Embryonic facial prominence (tissue), 1 donor: ENCODE measurements around the gene NDST1.

Source experiments
- DNase-seq: peaks from one replicate; pipeline ENCODE4 v3.0.0-alpha.2; 2016; ENCODE audit errors: extremely low spot score

NDST1 gene

DNA sequence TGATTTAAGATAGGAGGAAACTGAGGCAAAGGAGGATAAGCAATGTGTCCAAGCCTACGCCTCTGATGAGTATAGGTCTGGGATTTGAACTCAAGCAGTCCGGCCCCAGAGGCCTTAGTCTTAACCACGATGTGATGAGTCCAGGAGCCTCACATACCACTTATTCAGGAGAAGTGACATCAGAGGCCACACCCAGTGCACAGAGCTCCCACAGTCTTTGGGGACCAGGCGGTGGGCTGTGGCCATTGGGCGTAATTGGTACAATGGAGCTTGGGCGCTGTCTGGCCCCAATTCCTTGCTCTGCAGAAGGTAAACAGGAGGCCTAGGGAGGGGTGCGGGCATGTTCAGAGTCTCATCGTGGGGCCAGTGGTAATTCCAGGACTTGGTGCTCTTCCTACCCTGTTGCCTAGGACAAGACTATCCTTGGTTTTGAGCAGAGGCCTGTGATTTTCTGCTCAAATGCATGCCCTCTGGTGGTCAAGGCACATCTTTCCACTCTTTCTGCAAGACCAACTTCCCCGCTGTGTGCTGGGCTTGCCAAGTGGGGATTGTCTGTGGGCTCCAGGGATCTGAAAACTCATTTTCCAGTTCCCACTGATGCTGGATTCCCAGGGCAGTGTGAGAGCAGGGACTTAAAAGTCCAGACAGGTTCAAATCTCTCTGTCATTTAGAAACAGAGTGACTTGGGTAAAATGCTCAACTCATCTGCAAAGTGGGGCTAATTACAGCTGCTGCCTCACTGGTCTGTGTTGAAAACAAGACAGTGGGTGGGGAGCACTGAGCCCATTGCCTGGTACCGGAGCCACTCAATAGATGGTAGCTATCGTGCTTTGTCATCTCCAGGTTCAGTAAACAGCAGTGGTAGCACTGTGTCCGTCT is 15.8 kb downstream of the NDST1 start:
- no peak for DNase-seq

DNA sequence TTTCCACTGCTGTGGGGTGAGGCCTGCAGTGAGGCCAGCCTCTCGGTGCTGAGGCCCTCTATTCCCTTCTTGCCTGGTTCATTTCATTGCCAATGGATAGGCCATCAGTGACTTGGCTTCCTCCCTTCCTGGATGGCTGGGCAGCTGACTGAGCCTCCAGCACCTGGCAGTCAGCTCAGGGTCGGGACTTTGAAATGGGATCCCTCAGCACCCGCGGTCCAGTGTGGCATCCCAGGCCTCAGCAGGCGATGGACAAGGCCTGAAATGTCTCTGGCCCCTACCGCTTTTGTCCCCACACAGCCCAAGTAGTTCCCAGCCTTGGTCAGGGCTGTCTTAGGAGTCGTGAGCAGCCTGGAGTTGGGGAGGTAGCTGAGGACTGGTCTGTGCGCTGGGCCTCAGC is 17.2 kb downstream of the NDST1 start:
- DNase-seq = no peak

DNA sequence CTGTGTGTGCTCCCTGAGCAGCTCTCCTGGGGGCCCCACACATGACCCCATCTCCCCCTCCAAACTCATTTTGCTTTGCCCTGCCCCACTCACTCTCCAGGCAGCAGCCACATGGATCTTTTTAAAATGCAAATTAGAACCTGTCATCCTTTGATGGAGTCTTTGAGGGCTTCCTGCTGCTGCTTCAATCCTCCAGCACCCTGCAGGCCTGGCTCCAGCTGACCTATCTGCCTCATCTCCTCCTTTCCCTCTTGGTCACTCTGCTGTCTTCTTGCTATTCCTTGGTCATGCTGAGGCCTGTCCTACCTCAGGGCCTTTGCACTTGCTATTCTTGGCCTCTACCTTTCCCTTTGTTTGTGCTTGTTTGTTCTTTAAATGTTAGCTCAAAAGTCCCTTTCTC is 17.9 kb downstream of the NDST1 start:
- DNase-seq = no peak

DNA sequence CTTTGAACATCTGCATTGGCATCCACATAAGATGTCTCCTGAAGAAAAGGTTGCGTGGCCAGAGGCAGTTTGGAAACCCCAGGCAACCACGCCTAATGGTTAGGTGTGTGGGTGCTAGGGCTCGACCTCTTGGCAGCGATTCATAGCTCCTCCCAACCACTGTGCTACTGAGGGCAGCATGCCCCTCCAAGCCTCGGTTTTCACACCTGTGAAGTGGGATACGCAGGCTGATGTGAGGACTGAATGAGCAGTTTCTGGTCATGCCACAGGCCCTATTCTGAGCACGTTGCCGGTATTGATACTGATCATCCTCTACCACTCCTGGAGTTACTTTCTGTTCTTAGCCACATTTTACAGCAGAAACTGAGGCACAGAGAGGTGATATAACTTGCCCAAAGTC is 19.1 kb downstream of the NDST1 start:
- no peak for DNase-seq

DNA sequence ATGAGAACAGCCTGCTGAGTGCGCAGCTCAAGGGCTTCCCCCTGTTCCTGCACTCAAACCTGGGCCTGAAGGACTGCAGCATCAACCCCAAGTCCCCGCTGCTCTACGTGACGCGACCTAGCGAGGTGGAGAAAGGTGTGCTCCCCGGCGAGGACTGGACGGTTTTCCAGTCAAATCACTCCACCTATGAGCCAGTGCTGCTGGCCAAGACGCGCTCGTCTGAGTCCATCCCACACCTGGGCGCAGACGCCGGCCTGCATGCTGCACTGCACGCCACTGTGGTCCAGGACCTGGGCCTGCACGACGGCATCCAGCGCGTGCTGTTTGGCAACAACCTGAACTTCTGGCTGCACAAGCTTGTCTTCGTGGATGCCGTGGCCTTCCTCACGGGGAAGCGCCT is 19.9 kb downstream of the NDST1 start:
- no peak for DNase-seq

DNA sequence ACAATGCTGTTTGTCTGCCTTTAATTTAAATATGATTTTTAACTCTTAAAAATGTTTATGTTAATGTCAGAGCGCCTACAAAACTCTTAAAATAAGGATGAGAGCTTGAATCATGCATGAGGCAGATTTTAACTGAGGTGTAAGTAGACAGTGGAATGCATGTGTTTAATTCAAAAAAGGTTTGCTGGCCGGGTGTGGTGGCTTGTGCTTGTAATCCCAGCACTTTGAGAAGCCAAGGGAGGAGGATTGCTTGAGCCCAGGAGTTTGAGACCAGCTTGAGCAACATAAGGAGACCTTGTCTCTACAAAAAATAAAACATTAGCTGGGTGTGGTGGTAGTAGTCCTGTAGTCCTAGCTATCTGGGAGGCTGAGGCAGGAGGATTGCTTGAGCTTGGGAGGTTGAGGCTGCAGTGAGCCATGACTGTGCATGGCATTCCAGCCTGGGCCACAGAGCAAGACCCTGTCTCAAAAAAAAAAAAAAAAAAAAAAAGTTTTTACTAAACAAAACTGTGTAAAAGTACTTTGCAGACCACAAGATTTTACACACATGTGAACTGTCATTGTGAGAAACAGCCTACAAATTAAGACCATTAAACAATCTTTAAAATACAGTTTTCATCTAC is 21.1 kb downstream of the NDST1 start:
- DNase-seq = no peak

DNA sequence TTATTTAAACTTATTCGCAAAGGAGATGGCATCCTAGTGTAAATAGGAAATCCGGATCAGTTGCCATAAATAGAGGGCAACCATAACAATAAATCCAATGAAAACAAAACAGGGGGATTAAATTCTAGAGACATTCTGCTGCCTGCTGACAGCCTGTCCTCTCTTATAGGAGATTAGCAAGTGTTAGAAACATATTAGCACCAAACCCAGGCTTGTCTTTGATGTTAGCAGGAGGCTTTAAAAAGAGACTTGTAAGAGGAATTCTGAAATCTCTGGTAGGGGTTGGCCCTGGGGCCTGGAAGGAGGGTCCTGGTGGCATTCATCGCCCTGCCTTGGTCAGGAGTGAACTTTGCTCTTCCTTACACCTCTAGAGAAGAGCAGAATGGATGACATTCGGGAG is 21.6 kb downstream of the NDST1 start:
- no peak for DNase-seq

DNA sequence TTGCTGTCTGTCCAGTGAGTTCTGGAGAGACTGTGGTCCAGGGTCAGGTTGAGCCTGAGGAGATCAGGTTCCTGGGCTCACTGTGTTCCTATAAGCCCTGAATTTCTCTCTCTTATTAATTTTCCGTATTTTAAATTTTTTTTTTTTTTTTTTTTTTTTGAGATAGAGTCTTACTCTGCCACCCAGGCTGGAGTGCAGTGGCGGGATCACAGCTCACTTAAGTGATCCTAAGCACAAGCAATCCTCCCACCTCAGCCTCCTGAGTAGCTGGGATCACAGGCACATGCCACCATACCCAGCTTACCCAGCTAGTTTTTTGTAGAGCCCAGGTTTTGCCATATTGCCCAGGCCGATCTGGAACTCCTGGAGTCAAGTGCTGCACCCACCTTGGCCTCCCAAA is 22.5 kb downstream of the NDST1 start:
- no peak for DNase-seq

DNA sequence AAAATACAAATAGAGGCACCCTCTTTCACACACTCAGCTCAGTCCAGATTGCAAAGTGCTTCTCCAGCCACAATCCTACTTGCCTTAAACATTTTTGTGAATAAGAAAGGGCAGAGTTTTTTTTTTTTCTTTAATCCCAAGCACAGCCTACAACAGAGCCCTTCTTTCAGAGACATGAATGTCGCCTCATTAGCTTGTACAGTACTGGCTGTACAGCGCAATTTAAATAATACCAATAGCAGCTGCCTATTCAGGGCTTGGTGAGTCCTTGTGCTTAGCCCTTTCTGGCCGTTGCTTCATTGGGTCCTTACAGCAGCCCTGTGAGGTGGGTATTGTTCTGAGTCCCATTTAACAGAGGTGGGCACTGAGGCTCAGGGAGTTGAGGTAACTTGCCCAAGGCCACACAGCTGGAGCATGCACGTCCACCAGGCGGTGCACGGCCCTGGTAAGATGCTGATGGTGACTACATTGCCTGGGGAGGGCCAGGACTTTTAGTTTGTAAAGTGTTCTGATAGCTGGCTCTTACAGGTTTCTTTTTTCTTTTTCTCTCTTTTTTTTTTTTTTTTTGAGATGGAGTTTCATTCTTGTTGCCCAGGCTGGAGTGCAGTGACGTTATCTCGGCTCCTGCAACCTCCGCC is 23.1 kb downstream of the NDST1 start:
- no peak for DNase-seq

DNA sequence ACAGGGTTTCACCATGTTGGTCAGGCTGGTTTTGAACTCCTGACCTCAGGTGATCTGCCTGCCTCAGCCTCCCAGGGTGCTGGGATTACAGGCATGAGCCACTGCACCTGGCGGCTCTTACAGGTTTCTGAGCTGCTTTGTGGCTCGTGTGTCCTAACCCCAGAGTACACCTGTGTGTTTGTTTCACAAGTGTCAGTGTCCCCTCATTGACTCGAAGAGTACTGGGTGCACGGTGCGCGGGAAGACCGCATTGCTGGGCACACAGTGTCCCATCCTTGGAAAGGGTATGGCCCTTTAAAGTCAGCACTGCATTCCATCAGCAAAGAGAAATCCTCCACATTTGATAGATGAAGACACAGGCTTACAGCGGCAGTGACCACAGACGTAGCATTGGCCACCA is 23.8 kb downstream of the NDST1 start:
- DNase-seq = no peak

DNA sequence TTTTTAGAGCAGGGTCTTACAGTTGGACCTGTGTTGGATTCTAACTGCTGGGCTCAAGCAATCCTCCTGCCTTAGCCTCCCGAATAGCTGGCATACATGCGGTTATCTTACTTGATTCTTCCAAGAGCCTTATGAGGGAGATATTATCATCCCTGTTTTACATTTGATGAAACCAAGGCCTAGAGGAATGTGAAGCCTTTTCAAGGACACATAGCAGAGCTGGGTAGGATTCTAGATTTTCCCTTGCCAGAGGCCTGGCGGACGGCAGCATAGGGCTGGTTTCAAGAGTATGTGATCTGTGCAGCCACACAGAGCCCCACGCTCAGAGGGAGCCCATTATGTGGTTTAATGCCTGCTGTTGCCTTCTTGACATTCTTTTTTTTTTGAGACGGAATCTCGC is 24.2 kb downstream of the NDST1 start:
- no peak for DNase-seq

DNA sequence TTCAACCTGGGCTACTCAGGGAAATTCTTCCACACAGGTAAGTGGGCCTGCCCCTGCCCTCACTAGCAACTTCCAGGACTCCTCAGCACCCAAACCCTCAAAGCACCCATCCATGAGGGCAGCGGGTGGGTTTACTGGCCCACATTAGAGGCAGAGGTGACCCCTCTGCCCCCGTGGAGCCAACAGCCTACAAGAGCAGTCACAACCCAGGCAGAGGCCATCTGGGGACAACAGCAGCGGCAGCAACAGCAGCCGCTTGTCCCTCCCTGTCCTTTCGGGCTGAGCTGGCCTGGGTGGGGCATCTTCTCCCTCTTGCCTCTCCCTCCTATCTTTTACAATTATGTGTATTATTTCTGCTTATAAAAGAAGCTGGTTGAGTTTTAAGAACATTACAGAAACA is 25.1 kb downstream of the NDST1 start:
- no peak for DNase-seq

DNA sequence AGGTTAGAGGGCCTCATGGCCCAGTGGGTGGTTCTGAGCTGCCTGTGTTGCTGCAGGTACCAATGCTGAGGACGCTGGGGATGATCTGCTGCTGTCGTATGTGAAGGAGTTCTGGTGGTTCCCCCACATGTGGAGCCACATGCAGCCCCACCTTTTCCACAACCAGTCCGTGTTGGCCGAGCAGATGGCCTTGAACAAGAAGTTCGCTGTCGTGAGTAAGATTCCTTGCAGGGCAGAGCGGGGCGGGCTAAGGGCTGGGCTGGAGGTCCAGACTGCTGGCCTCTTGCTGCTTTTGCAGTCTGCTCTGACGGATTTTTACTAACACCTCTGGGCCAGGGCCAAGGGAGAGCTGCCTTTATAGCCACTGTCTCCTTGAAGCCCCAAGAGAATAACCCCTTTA is 26.9 kb downstream of the NDST1 start:
- DNase-seq = no peak

DNA sequence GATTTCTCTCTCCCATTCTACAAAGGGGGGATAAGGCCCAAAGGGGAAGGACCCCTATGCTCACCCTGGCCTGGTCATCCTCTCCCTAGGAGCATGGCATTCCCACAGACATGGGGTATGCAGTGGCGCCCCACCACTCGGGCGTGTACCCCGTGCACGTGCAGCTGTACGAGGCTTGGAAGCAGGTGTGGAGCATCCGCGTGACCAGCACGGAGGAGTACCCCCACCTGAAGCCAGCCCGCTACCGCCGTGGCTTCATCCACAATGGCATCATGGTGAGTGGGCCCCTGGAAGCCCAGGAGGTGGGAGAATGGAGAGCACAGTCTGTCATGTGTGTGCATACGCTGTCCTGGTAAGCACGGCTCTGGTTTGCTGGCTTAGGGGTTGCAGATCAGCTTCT is 27.7 kb downstream of the NDST1 start:
- no peak for DNase-seq

DNA sequence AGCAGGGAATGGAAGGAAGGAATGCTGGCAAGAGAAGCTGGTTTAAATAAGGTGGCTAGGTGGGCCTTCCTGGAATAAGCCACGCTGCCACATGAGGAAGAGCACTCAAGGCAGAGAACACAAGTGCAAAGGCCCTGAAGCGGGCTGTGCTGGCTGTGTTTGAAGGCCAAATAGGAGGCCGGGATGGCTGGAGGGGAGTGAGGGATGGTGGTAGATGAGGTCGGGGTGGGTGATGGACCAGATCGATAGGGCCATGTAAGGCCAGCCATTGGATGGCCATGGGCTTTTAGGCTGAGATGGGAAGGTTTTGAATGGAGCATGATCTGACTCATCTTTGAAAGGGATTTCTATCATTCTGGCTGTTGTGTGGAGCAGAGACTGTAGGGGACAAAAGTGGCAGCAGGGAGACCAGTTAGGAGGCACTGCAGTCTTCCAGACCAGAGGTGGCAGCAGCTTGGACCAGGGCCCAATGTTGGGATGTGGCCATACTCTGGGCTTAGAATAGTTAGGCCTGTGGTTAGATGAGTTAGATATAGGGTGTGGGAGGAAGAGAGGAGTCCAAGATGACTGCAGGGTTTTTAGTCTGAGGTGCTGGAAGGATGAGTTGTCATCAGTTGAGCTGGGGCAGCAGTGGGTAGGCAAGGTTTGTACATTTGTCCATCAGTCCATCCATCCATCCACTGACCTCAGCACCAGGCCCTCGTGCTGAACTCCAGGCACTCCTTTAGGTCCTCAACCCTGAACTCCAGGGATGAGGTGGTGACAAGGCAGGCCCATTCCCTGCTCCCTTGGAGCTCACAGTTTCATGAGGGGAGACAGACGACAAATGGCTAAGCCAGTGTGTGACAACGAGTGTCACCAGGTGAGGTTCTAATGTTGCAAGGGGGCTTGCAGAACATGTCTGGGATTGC is 30.3 kb downstream of the NDST1 start:
- no peak for DNase-seq

DNA sequence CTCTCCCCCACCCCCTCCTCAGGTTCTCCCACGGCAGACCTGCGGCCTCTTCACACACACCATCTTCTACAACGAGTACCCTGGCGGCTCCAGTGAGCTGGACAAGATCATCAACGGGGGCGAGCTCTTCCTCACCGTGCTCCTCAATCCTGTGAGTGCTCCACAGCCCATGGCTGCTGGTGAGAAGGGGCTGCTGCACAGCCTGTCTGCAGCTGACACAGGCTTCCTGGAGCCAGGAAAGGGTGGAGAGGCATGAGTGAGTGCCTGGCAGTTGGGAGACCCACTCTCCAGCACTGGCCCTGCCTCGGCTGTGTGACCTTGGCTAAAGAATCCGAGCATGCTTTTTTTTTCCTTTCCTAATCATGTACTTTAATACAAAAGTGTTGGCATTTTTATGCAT is 31.3 kb downstream of the NDST1 start:
- DNase-seq = no peak

DNA sequence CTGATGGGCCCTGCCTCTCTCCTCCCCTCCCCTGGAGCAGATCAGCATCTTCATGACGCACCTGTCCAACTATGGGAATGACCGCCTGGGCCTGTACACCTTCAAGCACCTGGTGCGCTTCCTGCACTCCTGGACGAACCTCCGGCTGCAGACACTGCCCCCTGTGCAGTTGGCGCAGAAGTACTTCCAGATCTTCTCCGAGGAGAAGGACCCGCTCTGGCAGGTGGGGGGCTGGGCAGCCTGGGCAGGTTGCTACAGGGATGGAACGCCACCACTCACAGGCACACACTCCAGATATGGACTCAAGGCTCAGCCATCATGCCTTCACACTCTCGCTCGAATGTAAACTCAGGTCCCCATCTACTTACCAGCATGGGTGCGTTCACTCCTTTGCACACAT is 32.1 kb downstream of the NDST1 start:
- DNase-seq = no peak

DNA sequence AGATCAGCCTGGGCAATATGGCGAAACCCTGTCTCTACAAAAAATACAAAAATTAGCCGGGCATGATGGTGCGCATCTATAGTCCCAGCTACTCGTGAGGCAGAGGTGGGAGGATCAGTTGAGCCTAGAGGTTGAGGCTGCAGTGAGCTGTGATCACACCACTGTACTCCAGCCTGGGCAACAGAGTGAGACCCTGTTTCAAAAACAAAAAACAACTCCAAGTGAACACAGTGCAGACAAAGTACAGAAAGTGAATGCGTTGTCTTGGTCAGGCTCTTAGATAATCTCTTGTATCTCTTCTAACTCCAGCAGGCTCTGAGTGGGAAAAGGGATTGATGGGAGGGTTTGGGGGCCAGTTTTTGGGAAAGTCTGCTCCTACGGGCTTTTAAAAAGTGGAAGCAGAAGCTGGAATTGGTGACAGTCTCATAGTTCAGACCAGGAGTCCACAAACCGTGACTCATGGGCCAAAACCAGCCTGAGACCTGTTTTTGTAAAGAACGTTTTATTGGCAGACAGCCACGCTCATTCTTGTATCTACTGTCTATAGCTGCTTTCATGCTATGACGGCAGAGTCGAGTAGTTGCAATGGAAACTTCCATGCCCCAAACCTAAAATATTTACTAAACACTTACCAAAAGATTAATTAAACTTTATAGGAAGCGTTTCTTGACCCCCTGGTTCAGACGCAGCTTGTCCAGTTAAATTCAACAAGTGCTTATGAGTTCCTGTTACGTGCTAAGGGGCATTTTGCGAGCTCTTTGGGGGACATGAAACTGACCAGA is 32.9 kb downstream of the NDST1 start:
- no peak for DNase-seq

DNA sequence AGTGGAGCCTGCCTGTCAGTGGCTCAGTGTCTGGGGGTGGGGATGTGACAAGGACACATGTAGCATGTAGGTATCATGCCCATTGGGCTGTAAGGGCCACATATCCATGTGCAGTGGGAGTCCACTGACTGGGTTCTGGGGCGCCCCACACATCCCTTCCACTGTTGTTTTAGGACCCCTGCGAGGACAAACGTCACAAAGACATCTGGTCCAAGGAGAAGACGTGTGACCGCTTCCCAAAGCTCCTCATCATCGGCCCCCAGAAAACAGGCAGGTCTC is 33.4 kb downstream of the NDST1 start:
- no peak for DNase-seq

DNA sequence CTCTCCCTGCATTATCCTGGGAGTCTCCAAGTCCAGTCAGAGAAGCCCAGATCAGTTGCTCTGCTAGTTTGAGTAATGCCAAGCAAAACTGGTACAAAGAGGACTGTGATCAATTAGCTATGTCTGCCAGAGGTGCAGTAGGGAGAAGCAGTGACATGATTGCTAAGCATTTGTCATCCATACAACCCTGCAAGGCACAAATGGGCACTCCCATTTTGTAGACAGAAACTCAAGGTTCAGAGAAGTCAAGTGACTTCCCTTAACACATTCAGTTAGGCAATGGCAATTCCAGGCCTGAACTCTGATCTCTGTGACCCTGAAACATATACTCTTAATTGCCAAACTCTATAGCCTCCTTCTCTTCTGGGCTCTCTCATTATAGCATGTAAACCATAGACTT is 34.0 kb downstream of the NDST1 start:
- no peak for DNase-seq

DNA sequence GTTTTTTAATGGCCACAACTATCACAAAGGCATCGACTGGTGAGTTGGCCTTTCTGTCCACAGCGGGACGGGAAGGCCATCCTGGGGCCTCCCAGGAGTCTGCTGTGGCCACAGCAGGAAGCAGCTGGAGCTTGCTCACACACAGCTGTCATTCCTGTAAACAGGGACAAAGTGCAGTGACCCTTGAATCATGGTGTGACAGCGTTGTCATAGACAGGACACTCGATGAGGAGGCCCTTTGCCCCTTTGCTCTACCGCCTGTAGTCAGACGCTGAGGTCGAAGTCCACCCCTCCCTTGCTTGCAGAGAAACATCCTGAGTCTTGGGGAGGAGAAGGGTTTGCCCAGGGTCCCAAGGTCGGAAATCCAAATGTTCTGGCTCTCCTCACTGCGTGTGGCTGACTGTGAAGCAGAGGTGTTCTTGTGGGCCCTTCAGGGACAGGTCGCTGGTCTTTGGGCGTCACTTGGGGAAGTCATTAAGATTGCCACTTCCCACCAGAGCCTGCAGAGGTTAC is 35.1 kb downstream of the NDST1 start:
- DNase-seq = no peak
